Caki2 (cell line): Measurements from ENCODE around the gene EVPL. TPM values are rescaled to one million over a fixed set of nuclear protein-coding genes. Genes with fewer than 3 reads are reported as not detected.

Source experiments
- total RNA-seq: library from RNA; depleted of rRNA; stranded (reverse); fragments of >200 nt; shearing (Covaris generic); gene quantifications from 2 replicates; pipeline ENCODE4 v1.2.3, GENCODE V29; 2014; ENCODE audit warnings: low replicate concordance; rRNA removed

The EVPL gene
- total RNA-seq, 1 experiment from 2014 or later: 48.6 TPM

Other genes with a start within 250 kb of the EVPL start
- gene UNK, start 242.5 kb downstream of the EVPL start, total RNA-seq: 34.4 and 37.1 TPM in 2 replicates
- gene UNC13D, start 182.9 kb downstream of the EVPL start, total RNA-seq: 1.5 and 2.2 TPM in 2 replicates
- gene WBP2, start 172.0 kb downstream of the EVPL start, total RNA-seq: 16.9 and 25.7 TPM in 2 replicates
- gene TRIM47, start 148.7 kb downstream of the EVPL start, total RNA-seq: 73.4 and 102 TPM in 2 replicates
- gene TRIM65, start 130.4 kb downstream of the EVPL start, total RNA-seq: 30.9 and 44.3 TPM in 2 replicates
- 103 and 124 TPM in 2 replicates for gene MRPL38, start 122.4 kb downstream of the EVPL start, total RNA-seq
- 14.2 and 19.6 TPM in 2 replicates for gene FBF1, start 86.3 kb downstream of the EVPL start, total RNA-seq
- gene ACOX1, start 48.1 kb downstream of the EVPL start, total RNA-seq: 15.6 and 20.9 TPM in 2 replicates
- 23.1 and 46.5 TPM in 2 replicates for gene TEN1, start 48.1 kb downstream of the EVPL start, total RNA-seq
- 5.3 and 12.0 TPM in 2 replicates for gene CDK3, start 26.5 kb downstream of the EVPL start, total RNA-seq
- 58.2 and 60.8 TPM in 2 replicates for gene SRP68, start 45.2 kb upstream of the EVPL start, total RNA-seq
- gene GALR2, start 47.5 kb upstream of the EVPL start, total RNA-seq: not detected in 2 replicates
- not detected in 2 replicates for gene ZACN, start 51.9 kb upstream of the EVPL start, total RNA-seq
- gene EXOC7, start 76.5 kb upstream of the EVPL start, total RNA-seq: 71.7 and 72.1 TPM in 2 replicates
- gene FOXJ1, start 113.9 kb upstream of the EVPL start, total RNA-seq: 1.7 TPM in 1 of 2 replicates, not detected in the other
- 12.9 and 18.2 TPM in 2 replicates for gene RNF157, start 213.2 kb upstream of the EVPL start, total RNA-seq
- 4.8 and 6.5 TPM in 2 replicates for gene UBALD2, start 238.0 kb upstream of the EVPL start, total RNA-seq